GM19043 (cell line): ENCODE results near the gene TYR.
"Not testable (repeated sequence)": the region's sequence is repeated elsewhere in the genome, so short reads cannot be mapped to it uniquely, and the experiment has no call there.

ENCODE experiments used
- ATAC-seq: cut with Tn5 transposase; IDR thresholded peaks from one replicate; pipeline ENCODE4 v1.9.1; 2021; ENCODE audit warnings: low read depth; ENCODE audit not compliant: unreplicated experiment

TYR gene

GRCh38 chr11:89267660-89268302 is 90.1 kb downstream of the TYR start:
- ATAC-seq, result no peak

- not testable (repeated sequence) for ATAC-seq
Observed at GRCh38 chr11:89272540-89273088, 94.9 kb downstream of the TYR start.

- ATAC-seq, result not testable (repeated sequence)
Observed at GRCh38 chr11:89273220-89273619, 95.5 kb downstream of the TYR start.

- no peak for ATAC-seq
Observed at GRCh38 chr11:89275966-89276365, 98.3 kb downstream of the TYR start.

GRCh38 chr11:89279176-89279575 is 101.5 kb downstream of the TYR start:
- no peak for ATAC-seq

GRCh38 chr11:89281032-89281677 is 103.5 kb downstream of the TYR start:
- not testable (repeated sequence) for ATAC-seq

- ATAC-seq, result not testable (repeated sequence)
Observed at GRCh38 chr11:89286601-89287000, 108.9 kb downstream of the TYR start.

- ATAC-seq, result not testable (repeated sequence)
Observed at GRCh38 chr11:89288004-89288403, 110.3 kb downstream of the TYR start.

- ATAC-seq, result no peak
Observed at GRCh38 chr11:89293965-89294679, 116.4 kb downstream of the TYR start.

GRCh38 chr11:89295023-89295422 is 117.3 kb downstream of the TYR start:
- not testable (repeated sequence) for ATAC-seq

GRCh38 chr11:89303029-89303428 is 125.4 kb downstream of the TYR start:
- ATAC-seq, result not testable (repeated sequence)

GRCh38 chr11:89308272-89308671 is 130.6 kb downstream of the TYR start:
- not testable (repeated sequence) for ATAC-seq

GRCh38 chr11:89309321-89309985 is 131.8 kb downstream of the TYR start:
- ATAC-seq, result not testable (repeated sequence)

GRCh38 chr11:89310607-89311006 is 132.9 kb downstream of the TYR start:
- not testable (repeated sequence) for ATAC-seq

GRCh38 chr11:89321401-89321800 is 143.7 kb downstream of the TYR start:
- no peak for ATAC-seq

GRCh38 chr11:89327885-89328284 is 150.2 kb downstream of the TYR start:
- no peak for ATAC-seq

- not testable (repeated sequence) for ATAC-seq
Observed at GRCh38 chr11:89331940-89332339, 154.3 kb downstream of the TYR start.

- ATAC-seq, result not testable (repeated sequence)
Observed at GRCh38 chr11:89333704-89334103, 156.0 kb downstream of the TYR start.

- ATAC-seq, result not testable (repeated sequence)
Observed at GRCh38 chr11:89337100-89337650, 159.5 kb downstream of the TYR start.

GRCh38 chr11:89338073-89338472 is 160.4 kb downstream of the TYR start:
- ATAC-seq, result not testable (repeated sequence)
